Mucosa of rectum (tissue), 2 donors: ENCODE measurements around the gene RNF114.
"Not testable (repeated sequence)": the region's sequence is repeated elsewhere in the genome, so short reads cannot be mapped to it uniquely, and the experiment has no call there.

Experiments used
- H3K27ac ChIP-seq, 2 donors: one replicate each; pipeline ENCODE4 v1.7.0; 2013; ENCODE audit warnings: inconsistent platforms in 2 of 2, low read depth in 2 of 2, low read length in 2 of 2
- H3K27me3 ChIP-seq, 2 donors: one replicate each; pipeline ENCODE4 v1.7.0; 2013; ENCODE audit warnings: low read length in 2 of 2; ENCODE audit not compliant: control insufficient read depth in 2 of 2, insufficient read depth in 2 of 2
- H3K36me3 ChIP-seq, 2 donors: one replicate each; pipeline ENCODE4 v1.7.0; 2013; ENCODE audit warnings: low read length in 2 of 2; ENCODE audit not compliant: control insufficient read depth in 2 of 2, insufficient read depth in 2 of 2
- H3K4me1 ChIP-seq, 2 donors: one replicate each; pipeline ENCODE4 v1.7.0; 2013; ENCODE audit warnings: low read length in 2 of 2, mild to moderate bottlenecking in 1 of 2; ENCODE audit not compliant: control insufficient read depth in 2 of 2, insufficient read depth in 2 of 2
- H3K4me3 ChIP-seq, 2 donors: one replicate each; pipeline ENCODE4 v1.7.0; 2013; ENCODE audit warnings: low read length in 2 of 2
- H3K9ac ChIP-seq, 2 donors: one replicate each; pipeline ENCODE4 v1.7.0; 2013; ENCODE audit warnings: low read length in 2 of 2, low read depth in 1 of 2, mild to moderate bottlenecking in 1 of 2
- H3K9me3 ChIP-seq, 2 donors: one replicate each; pipeline ENCODE4 v1.7.0; 2013; ENCODE audit warnings: low read length in 2 of 2; ENCODE audit not compliant: control insufficient read depth in 2 of 2
- donor health status: healthy.
- donor health status: Normal muscosa, but diverticular disease.

RNF114 gene

DNA sequence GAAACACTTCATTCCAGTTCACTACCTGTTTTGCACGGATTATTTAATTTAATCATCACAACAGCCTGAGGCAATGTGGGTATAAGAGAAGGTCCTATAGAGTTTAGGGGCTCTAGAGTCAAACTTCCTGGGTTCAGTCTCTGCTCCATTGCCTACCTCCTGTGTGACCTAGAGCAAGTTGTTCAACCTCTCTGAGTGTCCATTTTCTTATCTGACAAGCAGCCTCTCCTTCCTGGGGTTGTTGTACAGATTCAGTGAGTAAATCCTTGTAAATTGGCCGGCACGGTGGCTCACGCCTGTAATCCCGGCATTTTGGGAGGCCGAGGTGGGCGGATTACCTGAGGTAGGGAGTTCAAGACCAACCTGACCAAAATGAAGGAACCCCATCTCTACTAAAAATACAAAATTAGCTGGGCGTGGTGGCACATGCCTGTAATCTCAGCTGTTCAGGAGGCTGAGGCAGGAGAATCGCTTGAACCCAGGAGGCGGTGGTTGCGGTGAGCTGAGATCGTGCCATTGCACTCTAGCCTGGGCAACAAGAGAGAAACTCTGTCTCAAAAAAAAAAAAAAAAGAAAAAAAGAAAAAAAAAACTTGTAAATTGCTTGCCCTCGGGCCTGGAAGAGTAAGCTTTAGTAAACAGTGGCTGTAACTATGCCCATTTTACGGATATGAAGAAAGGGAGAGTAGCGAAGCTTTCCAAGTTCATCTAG lies 62.4 kb downstream of the RNF114 start:
- H3K9ac ChIP-seq, H3K27me3 ChIP-seq, H3K9me3 ChIP-seq, H3K4me3 ChIP-seq, H3K4me1 ChIP-seq, H3K27ac ChIP-seq, H3K36me3 ChIP-seq: not testable (repeated sequence)

DNA sequence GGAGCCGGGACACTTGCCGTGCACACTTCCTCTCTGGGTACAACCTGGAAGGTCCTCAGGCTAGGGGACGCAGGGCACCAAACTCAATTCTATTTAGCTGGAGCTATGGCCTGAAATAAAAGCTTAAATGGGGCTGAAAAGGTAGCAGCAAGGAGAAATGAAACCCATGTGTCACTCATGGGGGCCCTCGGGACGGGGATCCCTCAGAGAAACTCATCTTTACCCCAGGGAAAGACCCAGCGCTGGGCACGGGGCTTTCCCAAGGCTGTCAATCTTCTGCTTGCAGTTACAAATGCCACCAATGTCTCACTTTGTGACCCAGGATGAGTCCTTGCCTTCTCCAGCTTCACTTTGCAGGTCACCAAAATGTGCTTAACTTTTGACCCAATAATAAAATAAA lies 63.1 kb downstream of the RNF114 start:
- H3K4me3 ChIP-seq, result no peak overlapping the region
- no peak overlapping the region for H3K9ac ChIP-seq
- H3K36me3 ChIP-seq, result no peaks in the 10 kb centered on the region
- H3K9me3 ChIP-seq, result no peaks in the 10 kb centered on the region
- no peaks in the 10 kb centered on the region for H3K4me1 ChIP-seq
- H3K27ac ChIP-seq, result no peak overlapping the region
- H3K27me3 ChIP-seq, result peaks cover 0 to 3% of the 10 kb centered on the region in 2 donors

DNA sequence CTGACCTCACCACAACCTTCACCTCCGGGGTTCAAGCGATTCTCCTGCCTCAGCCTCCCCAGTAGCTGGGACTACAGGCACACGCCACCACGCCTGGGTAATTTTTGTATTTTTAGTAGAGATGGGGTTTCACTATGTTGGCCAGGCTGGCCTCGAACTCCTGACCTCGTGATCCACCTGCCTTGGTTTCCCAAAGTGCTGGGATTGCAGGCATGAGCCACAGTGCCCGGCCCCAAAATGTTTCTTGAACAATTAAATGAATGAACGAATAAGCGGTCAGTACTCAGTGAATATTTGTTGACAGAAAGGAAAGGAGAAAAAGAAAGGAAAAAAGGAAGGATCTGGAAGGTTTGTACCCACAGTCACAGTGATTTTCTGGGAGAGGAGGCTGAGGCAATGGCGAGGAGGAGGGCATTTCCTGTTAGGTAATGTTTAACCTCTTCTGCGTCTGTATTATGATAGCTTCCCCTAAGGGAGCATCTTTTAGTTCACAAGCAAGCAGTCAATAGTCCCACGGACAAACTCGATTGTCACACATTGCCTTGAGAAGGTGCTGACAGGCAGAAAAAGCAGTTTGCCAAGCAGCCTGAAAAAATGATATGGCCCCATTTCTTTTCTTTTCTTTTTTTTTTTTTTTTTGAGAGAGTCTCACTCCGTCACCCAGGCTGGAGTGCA lies 64.5 kb downstream of the RNF114 start:
- not testable (repeated sequence) for H3K9me3 ChIP-seq, H3K9ac ChIP-seq, H3K36me3 ChIP-seq, H3K27me3 ChIP-seq, H3K27ac ChIP-seq, H3K4me3 ChIP-seq, H3K4me1 ChIP-seq

DNA sequence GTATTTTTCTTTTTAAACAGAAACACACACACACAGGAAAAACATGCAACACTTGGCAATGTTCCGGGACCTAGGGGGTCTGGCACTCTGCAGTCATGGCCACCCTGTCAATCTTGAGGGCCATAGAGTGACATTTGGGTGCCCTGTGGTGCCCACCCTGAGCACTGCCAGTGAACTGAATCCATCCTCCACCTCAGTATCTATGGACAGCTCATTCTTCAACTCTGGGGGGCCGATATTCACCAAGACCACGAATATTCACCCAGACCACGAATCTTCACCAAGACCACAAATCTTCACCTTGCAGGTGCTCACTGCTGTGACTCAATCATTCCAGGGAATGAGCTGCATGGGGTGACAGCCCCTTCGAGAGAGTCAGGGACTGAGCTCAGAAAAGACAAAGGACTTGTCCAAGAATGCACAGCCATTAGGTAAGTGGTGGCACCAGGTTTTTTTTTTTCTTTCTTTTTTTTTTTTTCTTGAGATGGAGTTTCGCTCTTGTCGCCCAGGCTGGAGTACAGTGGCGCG lies 65.7 kb downstream of the RNF114 start:
- Histone ChIP-seq H3K4me3 (no peak overlapping the region), H3K9me3 (no peaks in the 10 kb centered on the region), H3K27ac (no peak overlapping the region), H3K4me1 (no peaks in the 10 kb centered on the region), H3K9ac (no peak overlapping the region), H3K27me3 (peaks cover 0 to 3% of the 10 kb centered on the region in 2 donors), H3K36me3 (no peaks in the 10 kb centered on the region)

DNA sequence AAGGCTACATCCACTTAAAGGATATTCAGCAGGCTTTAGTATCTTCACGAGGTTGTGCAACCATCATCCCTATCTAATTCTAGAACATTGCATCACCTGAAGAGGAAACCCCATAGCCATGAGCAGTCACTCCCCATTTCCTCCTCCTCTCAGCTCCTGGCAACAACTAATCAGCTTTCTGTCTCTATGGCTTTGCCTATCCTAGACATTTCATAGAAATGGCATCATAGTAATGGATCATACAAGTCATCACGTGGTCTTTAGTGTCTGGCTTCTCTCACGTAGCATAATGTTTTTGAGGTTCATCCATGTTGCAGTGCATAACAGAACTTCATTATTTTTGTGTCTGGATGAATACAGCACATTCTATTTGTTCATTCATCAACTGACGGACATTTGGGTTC lies 67.1 kb downstream of the RNF114 start:
- no peak overlapping the region for H3K4me3 ChIP-seq
- H3K27ac ChIP-seq, result no peak overlapping the region
- H3K4me1 ChIP-seq, result no peaks in the 10 kb centered on the region
- H3K27me3 ChIP-seq, result peaks cover 4 to 8% of the 10 kb centered on the region in 2 donors
- no peaks in the 10 kb centered on the region for H3K9me3 ChIP-seq
- no peak overlapping the region for H3K9ac ChIP-seq
- H3K36me3 ChIP-seq, result no peaks in the 10 kb centered on the region
